HTR-8/SVneo (cell line): Measurements from ENCODE around the gene KLHL30.

Source experiments
- DNase-seq: peaks from one replicate; pipeline ENCODE4 v3.0.0; 2011; ENCODE audit warnings: low spot score, mixed read lengths; ENCODE audit not compliant: insufficient read length
- FAIRE-seq: peaks from 2 replicates; lab custom pipeline; 2011; peaks lifted over from hg19 to GRCh38; lab: Jason Lieb, UNC

KLHL30 gene

GRCh38 chr2:238159071-238159539 lies 20.6 kb downstream of the KLHL30 start:
- FAIRE-seq (no peak), DNase-seq (no peak)

GRCh38 chr2:238159661-238160205 lies 21.3 kb downstream of the KLHL30 start:
- no peak for FAIRE-seq
- no peak for DNase-seq

- FAIRE-seq: no peak
- no peak for DNase-seq
Measured at GRCh38 chr2:238160206-238161129, 22.0 kb downstream of the KLHL30 start.

- DNase-seq: no peak
- FAIRE-seq: no peak
Measured at GRCh38 chr2:238161291-238162051, 23.0 kb downstream of the KLHL30 start.

- FAIRE-seq (no peak), DNase-seq (no peak)
Measured at GRCh38 chr2:238162251-238162845, 23.9 kb downstream of the KLHL30 start.

- FAIRE-seq (no peak), DNase-seq (no peak)
Measured at GRCh38 chr2:238162846-238163441, 24.5 kb downstream of the KLHL30 start.

GRCh38 chr2:238163481-238164198 lies 25.2 kb downstream of the KLHL30 start:
- FAIRE-seq (no peak), DNase-seq (no peak)

GRCh38 chr2:238164906-238165287 lies 26.4 kb downstream of the KLHL30 start:
- FAIRE-seq (no peak), DNase-seq (no peak)

GRCh38 chr2:238165288-238165921 lies 26.9 kb downstream of the KLHL30 start:
- DNase-seq: no peak
- FAIRE-seq: no peak

- FAIRE-seq (no peak), DNase-seq (no peak)
Measured at GRCh38 chr2:238166391-238167343, 28.2 kb downstream of the KLHL30 start.

GRCh38 chr2:238167344-238167715 lies 28.9 kb downstream of the KLHL30 start:
- FAIRE-seq (no peak), DNase-seq (no peak)

GRCh38 chr2:238167761-238168160 lies 29.3 kb downstream of the KLHL30 start:
- FAIRE-seq (no peak), DNase-seq (no peak)

- FAIRE-seq (no peak), DNase-seq (no peak)
Measured at GRCh38 chr2:238168196-238169047, 30.0 kb downstream of the KLHL30 start.

- DNase-seq: no peak
- no peak for FAIRE-seq
Measured at GRCh38 chr2:238169048-238169707, 30.7 kb downstream of the KLHL30 start.

- DNase-seq (peak; percentile 30), FAIRE-seq (peak; percentile 48)
Measured at GRCh38 chr2:238169708-238170251, 31.3 kb downstream of the KLHL30 start.

GRCh38 chr2:238170386-238171071 lies 32.1 kb downstream of the KLHL30 start:
- no peak for DNase-seq
- no peak for FAIRE-seq
